GM21723 (cell line): ENCODE data around the gene MYMX.

Source experiments
- ATAC-seq: cut with Tn5 transposase; IDR thresholded peaks from one replicate; pipeline ENCODE4 v1.9.1; 2021; ENCODE audit warnings: mild to moderate bottlenecking, moderate library complexity; ENCODE audit not compliant: unreplicated experiment

The MYMX gene

GRCh38 chr6:44249082-44249748 lies 32.5 kb downstream of the MYMX start:
- no peak for ATAC-seq

GRCh38 chr6:44250067-44250717 lies 33.5 kb downstream of the MYMX start:
- ATAC-seq, result no peak

GRCh38 chr6:44250718-44251123 lies 34.0 kb downstream of the MYMX start:
- no peak for ATAC-seq

GRCh38 chr6:44251576-44252524 lies 35.1 kb downstream of the MYMX start:
- ATAC-seq, result no peak

- ATAC-seq, result no peak
These were observed 36.8 kb downstream of the MYMX start for GRCh38 chr6:44253307-44254101.

GRCh38 chr6:44254191-44255104 lies 37.7 kb downstream of the MYMX start:
- ATAC-seq, result no peak

- no peak for ATAC-seq
These were observed 38.5 kb downstream of the MYMX start for GRCh38 chr6:44255105-44255808.

- ATAC-seq, result no peak
These were observed 39.4 kb downstream of the MYMX start for GRCh38 chr6:44255871-44256774.

- no peak for ATAC-seq
These were observed 40.0 kb downstream of the MYMX start for GRCh38 chr6:44256775-44257024.

- peak; percentile 54 for ATAC-seq
These were observed 40.5 kb downstream of the MYMX start, which contains the start of gene SLC35B2 for GRCh38 chr6:44257025-44257752. SLC35B2 (minus strand) TSS chr6:44257528; CDS start chr6:44257410, 118 bp downstream.

- ATAC-seq, result peak; percentile 14
These were observed 41.1 kb downstream of the MYMX start for GRCh38 chr6:44257753-44258324.

GRCh38 chr6:44258325-44258863 lies 41.7 kb downstream of the MYMX start:
- no peak for ATAC-seq

GRCh38 chr6:44258921-44259320 lies 42.2 kb downstream of the MYMX start:
- ATAC-seq, result no peak

GRCh38 chr6:44260011-44260410 lies 43.3 kb downstream of the MYMX start:
- no peak for ATAC-seq

GRCh38 chr6:44260451-44261297 lies 43.9 kb downstream of the MYMX start:
- ATAC-seq, result no peak

GRCh38 chr6:44261581-44261980 lies 44.9 kb downstream of the MYMX start:
- ATAC-seq, result no peak
